ENCODE measurements around the gene WDR6.

WDR6 gene

GRCh38 chr3:49025793-49026520 lies 18.8 kb downstream of the WDR6 start:
- DNase-seq (ENCODE audit: low read depth), result no peak
- TF ChIP-seq CTCF (IDR thresholded peaks at IDR 0.05; ENCODE audit: low read depth, low read length, missing control alignments), result no peak
- H3K4me3 ChIP-seq (ENCODE audit: low read depth, low read length), result no peak overlapping the region

- no peak for DNase-seq (ENCODE audit: low read depth)
- no peak overlapping the region for H3K4me3 ChIP-seq (ENCODE audit: low read depth, low read length)
- no peak for TF ChIP-seq CTCF (IDR thresholded peaks at IDR 0.05; ENCODE audit: low read depth, low read length, missing control alignments)
Measured at GRCh38 chr3:49026536-49026935, 19.3 kb downstream of the WDR6 start.

GRCh38 chr3:49027634-49028033 lies 20.4 kb downstream of the WDR6 start:
- DNase-seq (ENCODE audit: low read depth), result no peak
- no peak for TF ChIP-seq CTCF (IDR thresholded peaks at IDR 0.05; ENCODE audit: low read depth, low read length, missing control alignments)
- H3K4me3 ChIP-seq (ENCODE audit: low read depth, low read length), result no peak overlapping the region; the same call in 1 of the 2 replicates

- peak overlapping the region; percentile 87 for H3K4me3 ChIP-seq (ENCODE audit: low read depth, low read length)
- no peak for TF ChIP-seq CTCF (IDR thresholded peaks at IDR 0.05; ENCODE audit: low read depth, low read length, missing control alignments)
- DNase-seq (ENCODE audit: low read depth), result no peak
Measured at GRCh38 chr3:49028298-49028672, 21.1 kb downstream of the WDR6 start.

- peak; percentile 76 for DNase-seq (ENCODE audit: low read depth)
- H3K4me3 ChIP-seq (ENCODE audit: low read depth, low read length), result peak within 1 kb of the TSS; percentile 87
- TF ChIP-seq CTCF (IDR thresholded peaks at IDR 0.05; ENCODE audit: low read depth, low read length, missing control alignments), result no peak
Measured at GRCh38 chr3:49028673-49029562, 21.7 kb downstream of the WDR6 start, which contains the start of gene IMPDH2. TSS of gene IMPDH2 (minus strand) at chr3:49029398. CDS start at chr3:49029350, 48 bp downstream.

- no peak for DNase-seq (ENCODE audit: low read depth)
- peak overlapping the region; percentile 87; the same call in 1 of the 2 replicates for H3K4me3 ChIP-seq (ENCODE audit: low read depth, low read length)
- no peak for TF ChIP-seq CTCF (IDR thresholded peaks at IDR 0.05; ENCODE audit: low read depth, low read length, missing control alignments)
Measured at GRCh38 chr3:49029563-49029884, 22.3 kb downstream of the WDR6 start.

Data from GM12864 (cell line).